NCI-H526 treated with DMSO at 0.1 percent for 48 hours (cell line): ENCODE data around the gene ZNF668.
"Not testable (repeated sequence)": the region's sequence is repeated elsewhere in the genome, so short reads cannot be mapped to it uniquely, and the experiment has no call there.

Experiments
- DNase-seq: peaks from one replicate; lab custom pipeline; 2025; lab: John Stamatoyannopoulos, UW

ZNF668 gene

DNA sequence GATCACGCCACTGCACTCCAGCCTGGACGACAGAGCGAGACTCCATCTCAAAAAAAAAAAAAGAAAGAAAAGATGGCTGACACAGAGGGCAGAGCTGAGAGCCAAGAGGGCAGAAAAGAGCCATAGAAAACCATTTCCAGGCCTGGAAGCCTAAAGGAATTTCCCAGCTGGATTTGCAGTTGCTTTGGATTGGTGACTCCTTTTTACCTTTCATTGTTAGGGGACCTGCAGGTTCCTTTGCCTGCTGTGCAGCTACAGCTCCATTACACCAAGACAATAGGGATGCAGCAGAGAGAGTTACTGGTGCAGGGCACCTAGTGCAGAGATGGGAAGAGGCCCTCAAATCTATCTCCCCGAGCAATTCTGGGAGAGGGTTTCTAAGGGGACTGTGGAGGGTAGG, 18.4 kb downstream of the ZNF668 start:
- no peak for DNase-seq

DNA sequence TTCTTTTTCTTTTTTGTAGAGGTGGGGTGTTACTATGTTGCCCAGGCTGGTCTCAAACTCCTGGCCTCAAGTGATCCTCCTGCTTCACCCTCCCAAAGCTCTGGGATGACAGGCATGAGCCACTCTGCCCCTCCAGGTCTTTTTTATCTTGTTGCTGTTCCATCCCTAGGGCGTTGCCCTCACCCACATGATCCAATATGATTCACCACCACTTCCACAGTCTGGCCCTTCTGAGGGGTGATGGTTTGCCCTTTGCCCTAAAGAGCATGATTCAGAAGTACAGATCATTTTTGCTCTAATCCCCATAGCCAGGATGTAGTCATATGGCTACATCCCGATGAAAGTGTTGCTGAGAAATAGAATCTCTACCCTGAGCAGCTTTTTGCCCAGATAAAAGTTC, 21.9 kb downstream of the ZNF668 start:
- no peak for DNase-seq

DNA sequence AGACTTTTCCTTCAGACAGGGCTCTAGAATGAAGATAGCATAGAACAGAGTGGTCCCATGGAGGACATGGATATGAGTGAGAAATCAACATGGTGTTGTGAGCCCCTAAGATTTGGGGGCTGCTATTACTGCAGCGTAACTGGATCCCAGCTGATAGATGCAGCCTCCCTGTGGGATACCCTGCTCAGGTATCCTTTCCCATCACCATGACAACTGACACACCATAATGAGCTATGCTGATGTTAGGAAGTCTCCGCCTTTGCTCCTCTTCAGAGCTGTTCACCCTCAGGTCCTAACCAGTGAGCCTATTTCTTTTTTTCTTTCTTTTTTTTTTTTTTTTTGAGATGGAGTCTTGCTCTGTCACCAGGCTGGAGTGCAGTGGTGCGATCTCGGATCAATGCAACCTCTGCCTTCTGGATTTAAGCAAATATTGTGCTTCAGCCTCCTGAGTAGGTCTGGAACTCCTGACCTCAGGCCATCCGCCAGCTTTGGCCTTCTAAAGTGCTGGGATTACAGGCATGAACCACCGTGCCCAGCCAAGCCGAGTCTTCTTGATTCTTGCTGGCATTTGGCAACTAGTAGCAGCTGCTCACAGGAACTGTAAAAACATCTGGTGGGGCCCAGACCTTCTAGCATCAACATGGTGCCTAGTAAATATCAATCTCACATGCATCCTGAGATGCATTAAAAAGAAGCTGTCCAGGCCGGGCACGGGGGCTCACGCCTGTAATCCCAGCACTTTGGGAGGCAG, 23.6 kb downstream of the ZNF668 start:
- DNase-seq: no peak

DNA sequence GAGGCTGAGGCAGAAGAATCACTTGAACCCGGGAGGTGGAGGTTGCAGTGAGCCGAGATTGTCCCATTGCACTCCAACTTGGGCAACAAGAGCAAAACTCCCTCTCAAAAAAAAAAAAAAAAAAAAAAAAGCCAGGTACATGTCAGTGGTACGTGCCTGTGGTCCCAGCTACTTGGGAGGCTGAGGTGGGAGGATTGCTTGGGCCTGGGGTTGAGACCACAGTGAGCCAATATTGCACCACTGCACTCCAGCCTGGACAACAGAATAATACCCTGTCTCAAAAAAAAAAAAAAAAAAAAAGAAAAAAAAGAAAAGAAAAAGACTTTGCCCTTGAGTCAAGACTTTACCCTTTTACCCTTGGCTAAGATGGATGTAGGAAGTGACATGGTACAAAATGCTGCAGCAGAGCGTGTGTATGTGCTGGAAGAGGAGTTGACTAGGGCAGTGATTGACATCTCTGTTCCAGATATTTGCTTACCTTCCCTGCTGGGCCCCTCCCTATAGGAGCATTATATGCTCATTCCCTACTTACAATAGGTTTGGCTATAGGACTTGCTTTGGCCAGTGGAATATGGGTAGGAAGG, 30.1 kb downstream of the ZNF668 start:
- no peak for DNase-seq

DNA sequence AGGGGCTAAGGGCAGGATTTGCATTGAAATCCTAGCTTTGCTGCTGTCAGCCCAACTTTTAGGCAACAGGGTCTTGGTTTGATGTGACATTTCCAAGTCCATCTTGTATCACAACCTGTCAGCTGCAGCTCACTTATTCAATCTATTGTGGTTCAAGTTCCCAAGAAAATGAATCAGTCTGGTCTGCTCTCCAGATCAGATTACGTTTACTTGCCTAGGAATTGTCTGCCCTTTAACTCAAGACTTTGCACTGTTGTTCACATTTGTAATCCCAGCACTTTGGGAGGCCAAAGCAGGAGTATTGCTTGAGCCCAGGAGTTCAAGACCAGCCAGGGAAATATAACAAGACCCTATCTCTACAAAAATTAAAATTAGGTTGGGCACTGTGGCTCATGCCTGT, 30.7 kb downstream of the ZNF668 start:
- DNase-seq: no peak

DNA sequence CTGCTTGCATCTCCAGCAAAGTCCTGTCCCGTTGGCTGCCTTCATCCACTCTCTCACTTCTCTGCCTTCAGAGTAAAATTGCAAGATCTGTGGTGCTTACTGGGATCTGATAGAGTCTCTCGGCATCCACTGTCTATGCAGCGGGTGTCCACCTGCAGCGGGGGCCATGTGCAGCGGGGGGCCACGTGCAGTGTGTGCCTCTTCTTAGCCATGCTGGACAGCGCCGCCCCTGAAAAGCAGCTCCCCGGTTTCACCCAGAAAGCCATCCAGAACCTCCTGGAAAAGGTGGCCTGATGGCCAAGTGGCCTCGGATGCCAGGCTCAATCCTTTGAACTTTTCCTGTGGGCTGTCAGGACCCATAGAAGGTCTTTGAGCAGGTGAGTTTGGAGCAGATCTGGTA, 31.2 kb downstream of the ZNF668 start:
- DNase-seq: no peak

DNA sequence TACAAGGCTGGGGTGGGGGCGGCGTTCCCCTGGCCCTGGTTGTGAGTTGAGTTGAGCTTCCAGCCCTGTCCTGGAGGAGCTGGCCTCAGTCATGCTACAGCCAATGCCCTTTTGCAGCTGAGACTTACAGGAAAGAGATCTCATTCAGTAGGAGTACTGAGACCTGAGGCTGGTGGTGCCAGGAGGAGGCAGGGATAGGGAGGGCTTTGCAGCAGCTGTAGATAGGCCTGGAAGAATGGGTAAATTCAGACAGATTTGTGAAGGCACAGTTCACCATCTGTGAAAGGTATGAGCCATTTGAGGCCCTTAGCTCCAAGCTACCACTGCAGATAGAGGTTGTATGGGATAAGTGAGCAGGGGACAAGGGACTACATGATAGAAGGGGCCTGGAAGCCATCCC, 35.0 kb downstream of the ZNF668 start:
- no peak for DNase-seq

DNA sequence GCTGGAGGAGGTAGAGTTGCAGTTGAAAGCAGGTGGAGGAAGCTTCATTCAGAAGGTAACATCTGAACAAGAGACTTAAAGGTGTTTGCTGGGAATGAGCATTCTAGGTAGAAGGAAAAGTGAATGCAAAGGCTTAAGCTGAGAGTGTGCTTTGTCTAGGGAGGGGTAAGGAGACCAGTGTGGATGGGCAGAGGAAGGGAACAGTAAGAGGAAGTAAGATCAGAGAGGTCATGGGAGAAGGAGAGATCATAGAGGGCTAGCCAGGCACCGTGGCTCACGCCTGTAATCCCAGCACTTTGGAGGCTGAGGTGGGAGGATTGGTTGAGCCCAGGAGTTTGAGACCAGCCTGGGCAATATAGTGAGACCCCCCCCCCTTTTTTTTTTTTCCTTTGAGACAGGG, 37.3 kb downstream of the ZNF668 start:
- no peak for DNase-seq

DNA sequence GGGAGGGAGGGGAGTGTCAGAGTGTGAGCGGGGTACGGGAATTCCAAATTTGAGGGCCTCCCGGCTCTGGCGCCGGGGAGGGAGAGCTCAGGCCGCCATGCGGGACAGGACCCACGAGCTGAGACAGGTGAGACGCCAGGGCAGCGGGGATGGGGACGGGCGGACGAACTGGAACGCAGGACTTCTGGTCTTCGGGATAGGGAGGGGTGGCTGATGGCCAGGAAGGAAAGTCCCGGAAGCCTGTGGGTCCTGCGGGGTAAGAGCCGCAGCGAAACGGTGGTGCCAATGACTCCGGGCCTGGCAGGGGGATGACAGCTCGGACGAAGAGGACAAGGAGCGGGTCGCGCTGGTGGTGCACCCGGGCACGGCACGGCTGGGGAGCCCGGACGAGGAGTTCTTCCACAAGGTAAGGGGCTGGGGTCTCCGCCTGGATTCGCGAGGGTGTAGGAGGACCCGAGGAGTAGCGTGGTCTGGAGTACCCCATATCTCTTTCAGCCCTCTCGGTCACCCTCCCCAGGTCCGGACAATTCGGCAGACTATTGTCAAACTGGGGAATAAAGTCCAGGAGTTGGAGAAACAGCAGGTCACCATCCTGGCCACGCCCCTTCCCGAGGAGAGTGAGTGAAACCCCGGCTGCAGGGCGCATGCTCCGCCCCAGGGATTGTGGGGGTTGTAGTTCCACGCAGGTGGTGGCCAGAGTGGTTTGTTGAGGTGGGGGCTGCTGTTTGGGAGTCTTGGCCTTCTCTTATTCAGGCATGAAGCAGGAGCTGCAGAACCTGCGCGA, 40.1 kb downstream of the ZNF668 start:
- DNase-seq: peak; percentile 61

DNA sequence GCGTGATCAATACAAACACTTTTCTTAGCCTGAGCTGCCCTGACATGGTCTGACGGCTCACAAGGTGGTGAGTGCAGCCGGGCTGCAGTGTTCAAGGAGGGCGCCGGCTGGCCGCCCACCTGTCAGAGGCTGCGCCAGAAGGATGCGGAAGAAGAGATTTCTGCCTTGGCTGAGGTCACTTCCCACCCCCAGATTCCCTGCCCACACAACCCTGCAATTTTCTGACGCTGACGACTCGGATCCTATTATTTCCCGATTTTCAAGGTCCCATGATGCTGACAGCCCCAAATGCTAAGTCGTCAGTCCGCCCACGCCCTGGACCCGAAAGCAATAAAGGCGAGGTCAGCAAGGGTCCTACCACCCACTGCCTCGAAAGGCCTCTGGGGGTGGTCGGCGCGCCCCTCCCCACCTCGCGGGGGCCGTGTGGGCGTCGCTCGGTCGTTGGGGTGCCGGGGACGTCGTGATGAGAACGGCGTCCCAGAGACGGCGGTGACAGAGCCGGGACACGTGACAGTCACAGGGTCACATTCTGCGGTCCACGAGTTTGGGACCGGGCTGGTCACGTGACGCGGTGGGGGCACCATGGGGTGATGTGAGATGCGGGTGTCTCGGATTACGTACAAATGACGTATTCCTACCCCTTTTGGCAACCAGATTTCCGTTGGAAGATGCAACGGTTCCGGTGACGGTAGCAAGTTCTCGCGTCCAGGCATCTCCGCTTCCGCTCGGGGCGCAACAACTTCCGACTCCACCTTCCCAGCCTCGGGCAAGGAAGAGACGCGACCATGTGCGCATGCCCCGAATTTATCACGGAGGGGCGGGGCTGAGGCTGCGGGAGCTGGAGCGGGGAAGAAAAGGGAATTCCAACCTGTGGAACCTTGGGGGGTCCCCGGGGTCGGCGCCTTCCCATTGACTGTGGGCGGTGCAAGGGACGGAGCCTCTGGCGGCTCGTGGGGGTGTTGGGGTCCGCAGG, 41.0 kb downstream of the ZNF668 start, which contains the start of gene STX4:
Gene STX4 (plus strand): TSS at position 823 of the 973 bp plus-strand sequence. CDS start 248 bp downstream, outside the sequence.
- peak; percentile 75 for DNase-seq

DNA sequence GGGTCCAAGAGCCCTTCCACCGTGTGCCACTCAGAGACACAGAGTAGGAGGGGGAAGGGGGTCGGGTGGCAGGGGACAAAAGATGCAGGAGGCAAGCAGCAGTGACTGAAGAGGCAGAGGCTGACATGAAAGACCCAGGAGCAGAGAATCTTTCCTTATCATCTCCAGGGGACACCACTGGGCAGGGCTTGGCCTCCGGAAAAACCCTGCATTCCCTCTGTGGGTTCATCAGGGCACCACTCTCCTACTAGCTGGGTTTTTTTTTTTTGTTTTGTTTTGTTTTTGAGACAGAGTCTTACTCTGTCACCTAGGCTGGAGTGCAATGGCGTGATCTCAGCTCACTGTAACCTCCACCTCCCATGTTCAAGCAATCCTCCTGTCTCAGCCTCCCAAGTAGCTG, 42.8 kb downstream of the ZNF668 start:
- no peak for DNase-seq

DNA sequence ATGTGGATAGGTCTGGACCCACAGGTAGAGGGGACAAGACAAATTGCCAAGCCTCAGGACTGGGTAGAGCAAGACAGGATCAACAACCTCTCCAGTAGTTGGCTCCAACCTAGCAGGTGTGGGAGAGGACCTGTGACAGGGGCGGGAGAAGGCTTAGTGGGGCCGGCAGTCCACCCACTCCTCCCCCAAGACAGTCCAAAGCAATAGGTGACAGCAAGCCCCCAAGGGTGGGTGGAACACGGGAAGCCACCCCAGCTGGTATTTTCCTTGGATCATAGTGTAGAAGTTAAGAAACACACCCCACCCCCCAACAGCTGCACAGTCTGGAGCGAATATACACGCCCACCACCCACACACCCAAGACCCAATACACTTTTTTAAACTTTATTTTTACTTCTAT, 44.8 kb downstream of the ZNF668 start:
- no peak for DNase-seq

DNA sequence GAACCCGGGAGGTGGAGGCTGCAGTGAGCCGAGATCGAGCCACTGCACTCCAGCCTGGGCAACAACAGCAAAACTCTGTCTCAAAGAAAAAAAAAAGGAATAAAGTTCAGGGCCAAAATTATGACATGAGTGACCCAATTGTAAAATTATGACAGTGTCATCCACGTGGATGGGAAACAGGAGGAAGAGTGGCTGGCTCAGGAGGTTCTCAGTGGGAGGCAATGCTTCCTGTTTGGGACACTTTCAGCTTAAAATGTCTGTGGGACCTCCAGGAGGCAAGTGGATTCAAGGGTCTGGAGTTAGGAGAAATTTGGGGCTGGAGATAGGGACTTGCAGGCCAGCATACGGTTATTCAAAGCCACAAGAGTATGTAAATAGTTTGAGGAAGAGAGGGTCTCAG, 48.7 kb downstream of the ZNF668 start:
- no peak for DNase-seq

DNA sequence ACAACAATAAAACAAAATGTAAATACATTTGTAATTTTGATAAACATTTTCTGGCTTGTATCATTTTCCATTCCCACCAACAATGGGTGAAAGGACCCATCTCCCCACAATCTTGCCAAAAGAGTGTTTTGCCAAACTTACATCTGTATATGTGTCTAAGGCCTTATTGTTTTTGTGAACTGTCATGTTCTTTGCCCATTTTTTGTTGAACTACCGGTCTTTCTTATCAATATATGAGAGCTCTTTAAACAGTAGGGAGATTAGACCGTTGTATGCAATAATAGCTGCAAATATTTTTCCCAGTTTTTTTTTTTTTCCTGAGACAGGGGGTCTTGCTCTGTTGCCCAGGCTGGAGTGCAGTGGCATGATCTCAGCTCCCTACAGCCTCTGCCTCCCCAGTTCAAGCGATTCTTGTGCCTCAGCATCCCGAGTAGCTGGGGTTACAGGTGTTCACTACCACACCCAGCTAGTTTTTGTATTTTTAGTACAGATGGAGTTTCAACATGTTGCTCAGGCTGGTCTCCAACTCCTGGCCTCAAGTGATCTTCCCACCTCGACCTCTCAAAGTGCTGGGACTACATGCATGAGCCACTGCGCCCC, 50.3 kb downstream of the ZNF668 start:
- DNase-seq: no peak

DNA sequence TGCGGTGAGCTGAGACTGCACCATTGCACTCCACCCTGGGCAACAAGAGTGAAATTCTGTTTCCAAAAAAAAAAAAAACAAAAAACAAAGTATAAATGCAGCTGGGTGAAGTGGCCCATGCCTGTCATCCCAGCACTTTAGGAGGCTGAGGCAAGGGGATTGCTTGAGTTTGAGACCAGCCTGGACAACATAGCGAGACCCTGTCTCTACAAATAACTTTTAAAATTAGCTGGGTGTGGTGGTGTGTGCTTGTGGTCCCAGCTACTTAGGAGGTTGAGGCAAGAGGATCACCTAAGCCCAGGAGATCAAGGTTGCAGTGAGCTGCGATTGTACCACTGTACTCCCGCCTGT, 50.8 kb downstream of the ZNF668 start:
- no peak for DNase-seq

DNA sequence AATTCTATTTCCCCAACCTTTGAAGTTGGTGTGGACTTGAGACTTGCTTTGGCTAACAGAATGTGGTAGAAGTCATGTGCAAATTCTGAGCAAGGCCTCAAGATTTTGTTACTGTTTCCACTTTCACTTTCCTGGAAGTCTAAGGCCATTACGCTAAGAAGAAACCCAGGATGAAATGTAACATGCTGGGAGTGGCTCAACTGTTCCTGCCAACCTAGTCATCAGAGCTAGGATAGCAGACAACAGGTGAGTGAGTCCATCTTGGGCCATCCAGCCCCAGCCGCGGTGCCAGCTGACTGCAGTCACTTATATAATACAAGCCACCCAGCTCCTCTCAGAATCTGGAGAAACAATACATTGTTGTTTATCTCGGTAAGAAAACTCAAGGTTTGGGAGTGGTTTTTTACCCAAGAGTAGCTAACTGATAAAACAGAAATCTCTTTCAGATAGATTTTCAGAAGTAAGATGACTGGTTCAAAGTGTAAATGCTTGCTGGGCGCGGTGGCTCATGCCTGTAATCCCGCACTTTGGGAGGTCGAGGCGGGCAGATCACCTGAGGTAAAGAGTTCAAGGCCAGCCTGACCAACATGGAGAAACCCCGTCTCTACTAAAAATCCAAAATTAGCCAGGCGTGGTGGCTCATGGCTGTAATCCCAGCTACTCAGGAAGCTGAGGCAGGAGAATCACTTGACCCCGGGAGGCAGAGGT, 51.3 kb downstream of the ZNF668 start:
- no peak for DNase-seq

DNA sequence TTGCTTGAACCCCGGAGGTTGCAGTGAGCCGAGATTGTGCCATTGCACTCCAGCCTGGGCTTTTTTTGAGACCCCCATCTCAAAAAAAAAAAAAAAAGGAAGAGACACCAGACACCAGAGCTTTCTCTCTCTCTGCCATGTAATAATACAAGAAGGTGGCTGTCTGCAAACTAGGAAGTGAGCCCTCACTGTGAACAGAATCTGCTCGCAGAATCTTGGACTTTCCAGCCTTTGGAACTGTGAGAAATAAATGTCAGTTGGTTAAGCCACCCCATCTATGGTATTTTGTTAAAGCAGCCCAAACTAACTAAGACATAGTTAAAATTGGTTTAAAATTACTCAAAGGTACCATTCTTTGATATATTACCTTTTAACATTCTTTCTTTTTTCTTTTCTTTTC, 53.5 kb downstream of the ZNF668 start:
- DNase-seq: no peak

DNA sequence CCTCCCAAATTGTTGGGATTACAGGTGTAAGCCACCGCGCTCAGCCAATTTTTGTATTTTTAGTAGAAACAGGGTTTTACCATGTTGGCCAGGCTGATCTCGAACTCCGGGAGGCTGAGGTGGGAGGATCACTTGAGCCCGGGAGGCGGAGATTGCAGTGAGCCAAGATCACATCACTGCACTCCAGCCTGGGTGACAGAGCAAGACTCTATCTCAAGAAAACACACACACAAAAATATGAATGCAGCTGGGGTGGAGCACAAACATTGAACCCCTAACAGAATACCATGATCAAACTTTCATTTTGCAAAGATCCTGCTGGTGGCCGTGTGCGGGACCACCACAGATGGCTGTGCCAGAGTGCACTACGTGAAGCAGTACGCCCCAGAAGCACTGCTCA, 56.3 kb downstream of the ZNF668 start:
- not testable (repeated sequence) for DNase-seq

DNA sequence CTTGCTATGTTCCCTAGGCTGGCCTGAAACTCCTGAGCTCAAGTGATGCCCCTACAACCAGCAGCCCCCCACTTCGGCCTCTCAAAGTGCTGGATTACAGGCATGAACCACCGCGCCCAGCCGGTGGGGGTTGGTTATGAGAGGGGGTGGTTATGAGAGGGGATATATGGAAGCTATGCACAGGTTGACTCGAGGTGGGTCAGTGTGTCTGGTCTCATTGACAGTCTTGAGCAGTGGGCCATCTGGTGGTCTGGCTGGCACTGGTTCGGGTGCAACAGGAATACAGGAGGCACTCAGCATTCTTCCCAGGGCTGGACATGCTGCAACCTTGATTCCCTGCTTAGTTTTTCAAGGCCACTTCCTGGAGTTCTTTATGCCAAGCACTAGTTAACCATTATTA, 58.0 kb downstream of the ZNF668 start:
- DNase-seq: no peak

DNA sequence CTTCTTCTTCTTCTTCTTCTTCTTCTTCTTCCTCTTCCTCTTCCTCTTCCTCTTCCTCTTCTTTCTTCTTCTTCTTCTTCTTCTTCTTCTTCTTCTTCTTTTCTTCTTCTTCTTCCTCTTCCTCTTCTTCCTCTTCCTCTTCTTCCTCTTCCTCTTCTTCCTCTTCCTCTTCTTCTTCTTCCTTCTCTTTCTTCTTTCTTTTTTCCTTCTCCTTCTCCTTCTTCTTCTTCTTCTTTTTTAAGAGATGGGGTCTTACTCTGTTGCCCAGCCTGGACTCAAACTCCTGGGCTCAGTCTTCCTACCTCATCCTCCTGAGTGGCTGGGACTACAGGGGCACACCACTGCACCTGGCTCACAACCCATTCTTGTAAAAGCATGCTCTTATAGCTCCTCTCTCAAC, 60.7 kb downstream of the ZNF668 start:
- DNase-seq: not testable (repeated sequence)

DNA sequence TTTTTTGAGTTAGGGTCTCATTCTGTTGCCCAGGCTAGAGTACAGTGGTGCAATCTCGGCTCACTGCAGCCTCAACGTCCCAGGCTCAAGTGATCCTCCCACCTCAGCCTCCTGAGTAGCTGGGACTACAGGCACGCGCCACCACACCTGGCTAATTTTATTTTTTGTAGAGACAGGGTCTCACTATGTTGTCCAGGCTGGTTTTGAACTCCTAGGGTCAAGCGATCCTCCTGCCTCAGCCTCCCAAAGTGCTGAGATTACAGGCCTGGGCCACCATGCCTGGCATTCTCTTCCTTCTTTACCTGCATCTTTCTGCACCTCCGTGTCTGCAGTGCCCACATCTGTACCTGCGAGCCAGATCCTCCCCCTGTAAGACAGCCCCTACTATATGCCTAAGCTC, 62.2 kb downstream of the ZNF668 start:
- not testable (repeated sequence) for DNase-seq
